Raji (cell line): Measurements from ENCODE around the gene LSS.

Experiments
- POLR2A ChIP-seq: IDR thresholded peaks from 2 replicates; pipeline ENCODE4 v1.6.1; 2011; ENCODE audit warnings: low read depth, low read length, control low read depth; ENCODE audit not compliant: insufficient read depth

LSS gene

DNA sequence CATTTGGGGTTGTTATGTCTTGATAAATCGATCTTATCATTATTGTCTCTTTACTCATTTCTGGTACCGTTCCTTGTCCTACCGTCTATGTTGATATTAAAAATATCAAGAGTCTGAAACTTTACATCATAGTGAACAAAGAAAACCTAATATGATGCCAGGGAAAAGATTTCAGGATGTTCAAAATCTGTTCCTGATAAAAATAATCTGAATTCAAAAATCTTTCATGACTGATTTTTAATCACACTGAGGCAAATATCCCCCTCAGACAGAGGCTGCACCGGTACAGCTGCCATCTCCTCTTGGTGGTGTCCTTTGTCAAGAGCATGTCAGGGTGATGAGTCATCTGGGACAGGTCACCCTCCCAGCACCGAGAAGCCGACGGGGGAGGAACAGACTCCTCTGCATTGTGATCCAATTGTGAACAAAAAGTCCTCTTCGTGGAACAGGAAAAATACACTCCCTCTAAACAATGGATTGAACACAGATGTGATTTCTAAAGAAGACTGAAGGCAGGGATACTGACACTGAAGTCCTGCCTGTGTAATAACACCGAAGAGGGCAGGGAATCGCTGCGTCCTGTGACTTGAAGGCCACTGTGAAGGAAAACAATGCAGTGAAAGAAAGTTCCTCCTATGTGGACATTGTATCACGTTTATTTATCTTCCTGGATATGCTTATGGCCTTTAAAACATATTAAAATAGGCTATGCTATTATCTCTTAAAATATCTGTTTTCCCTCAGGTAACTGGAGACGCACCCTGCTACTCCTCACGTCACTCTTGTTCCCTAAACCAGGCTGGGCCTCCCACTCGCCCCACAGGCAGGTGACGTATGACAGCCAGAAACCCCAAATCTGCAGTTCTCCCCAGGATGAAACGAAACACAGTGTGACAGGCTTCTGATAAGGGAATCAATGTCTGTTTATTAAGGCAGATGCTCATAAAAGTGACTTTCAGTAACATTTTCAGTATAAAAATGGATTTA lies 40.1 kb downstream of the LSS start:
- no peak for TF ChIP-seq POLR2A

DNA sequence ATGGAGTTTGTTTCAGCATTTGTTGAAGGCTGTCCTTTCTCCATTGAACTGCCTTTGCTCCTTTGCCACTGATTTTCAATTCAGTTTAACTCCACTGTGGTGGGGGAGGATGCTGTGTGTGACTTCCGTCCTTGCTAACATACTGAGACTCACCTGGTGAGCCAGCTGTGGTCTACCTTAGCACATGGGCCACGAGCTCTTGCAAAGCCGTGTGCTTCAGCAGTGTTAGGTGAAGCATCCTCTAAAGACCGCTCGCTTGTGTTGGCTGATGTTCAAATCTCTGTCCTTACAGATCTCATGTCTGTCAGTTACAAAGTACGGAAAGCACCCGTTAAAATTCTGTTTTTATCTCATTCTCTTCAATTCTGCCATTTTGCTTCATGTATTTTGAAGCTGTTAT lies 40.8 kb downstream of the LSS start:
- no peak for TF ChIP-seq POLR2A

DNA sequence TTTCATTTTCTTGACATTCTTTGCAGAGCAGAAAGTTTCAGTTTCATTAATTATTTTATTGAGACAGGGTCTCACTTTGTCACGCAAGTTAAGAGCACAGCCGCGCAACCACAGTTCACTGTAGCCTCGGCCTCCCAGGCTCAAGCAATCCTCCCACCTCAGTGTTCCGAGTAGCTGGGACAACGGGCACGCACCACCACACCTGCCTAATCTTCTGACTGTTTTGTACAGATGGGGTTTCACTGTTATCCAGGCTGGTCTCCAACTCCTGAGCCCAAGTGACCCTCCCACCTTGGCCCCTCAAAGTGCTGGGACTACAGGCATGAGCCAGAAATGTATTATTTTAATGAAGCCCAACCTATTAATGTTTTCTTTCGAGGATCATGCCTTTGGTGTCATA lies 41.3 kb downstream of the LSS start:
- no peak for TF ChIP-seq POLR2A

DNA sequence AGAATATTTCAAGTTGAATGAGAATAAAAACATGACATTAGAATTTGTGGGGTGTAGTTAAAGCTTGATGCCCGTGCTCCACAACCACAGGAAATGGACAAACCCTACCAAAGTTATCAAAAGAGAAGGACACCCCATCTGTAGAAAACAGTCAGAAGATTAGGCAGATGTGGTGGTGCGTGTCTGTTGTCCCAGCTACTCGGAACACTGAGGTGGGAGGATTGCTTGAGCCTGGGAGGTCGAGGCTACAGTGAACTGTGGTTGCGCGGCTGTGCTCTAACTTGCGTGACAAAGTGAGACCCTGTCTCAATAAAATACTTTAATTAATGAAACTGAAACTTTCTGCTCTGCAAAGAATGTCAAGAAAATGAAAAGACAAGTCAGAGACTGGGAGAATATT lies 42.9 kb downstream of the LSS start:
- no peak for TF ChIP-seq POLR2A

DNA sequence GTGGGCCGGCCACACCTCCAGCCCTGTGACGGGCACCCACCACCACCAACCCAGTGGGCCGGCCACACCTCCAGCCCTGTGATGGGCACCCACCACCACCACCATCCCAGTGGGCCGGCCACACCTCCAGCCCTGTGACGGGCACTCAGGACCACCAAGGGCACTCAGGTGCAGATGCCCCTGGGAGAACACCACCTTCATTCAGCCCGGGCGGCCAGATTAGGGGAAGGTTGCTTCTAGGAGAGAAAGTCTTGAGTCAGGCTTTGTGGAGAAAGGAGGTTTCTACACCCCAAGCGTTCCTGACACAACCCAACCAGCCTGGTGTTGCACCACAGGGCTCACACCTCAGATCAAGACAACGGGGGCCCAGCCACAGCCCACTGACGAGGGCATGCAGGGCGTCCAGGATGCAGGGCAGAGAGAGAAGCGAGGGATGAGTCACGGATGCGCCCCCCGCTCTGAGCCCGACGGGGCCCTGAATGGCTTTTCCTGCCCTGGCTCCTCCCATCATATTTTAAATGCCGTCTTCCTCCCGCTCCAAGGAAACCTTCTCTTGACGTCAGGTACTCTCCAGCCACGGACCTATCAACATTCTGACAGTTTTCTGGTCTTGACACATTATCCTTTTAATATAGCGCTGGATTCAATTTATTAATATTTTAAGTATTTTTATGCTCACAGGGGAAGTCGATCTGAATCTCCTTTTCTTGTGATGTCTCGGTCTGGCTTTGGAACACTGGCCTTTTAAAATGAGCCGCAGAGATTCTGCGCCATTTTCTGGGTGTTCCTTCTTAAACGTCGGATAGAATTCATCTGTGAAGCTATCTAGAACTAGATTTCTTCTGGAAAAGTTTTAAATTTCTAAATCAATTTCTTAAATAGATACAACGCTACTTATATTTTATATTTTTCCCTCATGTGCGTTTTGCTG lies 43.7 kb downstream of the LSS start:
- no peak for TF ChIP-seq POLR2A

DNA sequence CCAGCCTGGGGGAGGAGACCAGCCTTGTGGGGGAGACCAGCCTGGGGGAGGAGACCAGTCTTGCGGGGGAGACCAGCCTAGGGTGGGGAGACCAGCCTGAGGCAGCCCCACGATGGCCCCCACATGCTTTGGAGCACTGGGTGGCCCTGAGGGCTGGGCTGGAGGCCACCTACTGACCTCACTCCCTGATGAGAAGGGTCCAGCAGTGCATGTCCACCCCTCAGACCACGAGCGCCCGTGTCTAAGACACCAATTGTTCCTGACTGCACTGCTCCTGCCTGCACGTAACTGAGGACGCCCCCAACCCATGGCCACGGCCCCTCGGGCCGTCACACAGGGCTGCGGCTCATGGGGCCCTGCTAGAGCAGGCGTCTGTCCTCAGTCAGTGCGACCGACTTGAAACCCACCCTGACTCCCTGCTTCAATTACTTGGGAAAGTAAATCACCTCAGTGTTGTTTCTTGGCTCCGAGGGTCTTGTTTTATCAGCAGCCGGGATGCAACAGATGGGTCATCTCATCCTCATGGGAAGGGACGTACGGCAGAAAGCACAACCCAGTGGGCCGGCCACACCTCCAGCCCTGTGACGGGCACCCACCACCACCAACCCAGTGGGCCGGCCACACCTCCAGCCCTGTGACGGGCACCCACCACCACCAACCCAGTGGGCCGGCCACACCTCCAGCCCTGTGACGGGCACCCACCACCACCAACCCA lies 44.5 kb downstream of the LSS start, which contains the start of gene SPATC1L:
TSS of gene SPATC1L (minus strand) at position 550 of the 715 bp plus-strand sequence. CDS start 1,643 bp downstream, outside the sequence.
- no peak for TF ChIP-seq POLR2A

DNA sequence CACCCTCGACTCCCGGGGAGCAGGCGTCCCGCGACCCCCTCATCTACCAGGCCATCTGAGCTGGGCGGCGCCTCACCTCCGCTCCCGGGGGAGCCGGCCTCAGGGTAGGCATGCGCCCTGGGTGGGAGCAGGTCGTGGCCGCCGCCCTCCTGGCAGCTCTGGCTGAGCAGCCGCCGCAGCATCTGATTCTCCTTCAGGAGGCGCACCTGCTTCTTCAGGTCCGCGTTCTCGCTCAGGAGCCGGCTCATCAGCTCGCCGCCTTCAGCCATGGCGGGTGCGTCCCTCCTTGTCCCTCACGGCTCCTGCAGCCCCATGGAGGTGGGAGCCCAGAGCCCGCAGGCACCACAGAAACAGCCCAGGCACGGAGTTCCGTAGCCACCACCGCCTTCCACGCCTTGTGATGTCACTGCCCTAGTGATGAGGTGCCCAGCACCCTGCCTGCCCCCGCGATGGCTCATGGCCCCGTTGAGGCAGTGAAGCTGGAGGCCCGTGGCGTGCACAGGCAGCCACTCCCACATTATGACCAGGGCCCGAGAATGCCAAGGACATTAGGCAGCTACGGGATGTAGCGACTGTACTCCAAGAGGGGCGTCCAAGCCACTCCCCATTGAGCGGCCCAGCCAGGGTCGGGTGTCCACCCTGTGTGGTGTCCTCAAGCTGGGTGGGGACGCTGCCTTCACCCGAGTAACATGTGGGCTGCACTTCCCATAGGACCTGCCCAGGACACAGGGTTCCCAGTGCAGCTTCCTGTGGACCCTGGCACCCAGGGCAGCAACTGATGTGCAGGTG lies 45.8 kb downstream of the LSS start:
- TF ChIP-seq POLR2A: no peak

DNA sequence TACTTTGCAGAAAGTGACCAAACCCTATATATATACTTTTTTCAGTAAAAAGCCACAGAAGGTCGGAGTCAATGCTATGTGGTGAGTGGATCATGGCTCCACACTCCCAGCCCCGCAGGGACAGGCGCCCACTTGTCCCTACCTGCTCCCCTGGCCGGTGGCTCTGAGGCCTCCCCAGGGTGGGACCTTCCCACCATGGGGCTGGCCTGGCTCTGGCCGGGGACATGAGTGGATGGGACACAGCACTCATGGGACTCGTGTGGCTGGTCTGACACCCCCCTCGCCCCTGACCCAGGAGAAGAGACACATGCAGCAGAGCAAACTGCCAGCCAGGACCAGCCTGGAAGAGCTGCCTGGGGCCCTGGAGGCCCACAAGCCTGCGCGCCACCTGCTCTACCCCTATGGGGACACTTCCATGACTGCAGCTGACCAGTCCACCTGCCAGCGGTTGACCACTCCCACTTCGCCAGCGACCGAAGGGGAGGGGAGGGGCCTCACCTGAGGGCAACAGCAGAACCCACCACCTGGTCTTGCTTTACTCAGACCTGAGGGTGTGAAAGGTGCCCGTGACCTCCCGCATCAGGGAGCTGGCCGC lies 46.5 kb downstream of the LSS start:
- no peak for TF ChIP-seq POLR2A

DNA sequence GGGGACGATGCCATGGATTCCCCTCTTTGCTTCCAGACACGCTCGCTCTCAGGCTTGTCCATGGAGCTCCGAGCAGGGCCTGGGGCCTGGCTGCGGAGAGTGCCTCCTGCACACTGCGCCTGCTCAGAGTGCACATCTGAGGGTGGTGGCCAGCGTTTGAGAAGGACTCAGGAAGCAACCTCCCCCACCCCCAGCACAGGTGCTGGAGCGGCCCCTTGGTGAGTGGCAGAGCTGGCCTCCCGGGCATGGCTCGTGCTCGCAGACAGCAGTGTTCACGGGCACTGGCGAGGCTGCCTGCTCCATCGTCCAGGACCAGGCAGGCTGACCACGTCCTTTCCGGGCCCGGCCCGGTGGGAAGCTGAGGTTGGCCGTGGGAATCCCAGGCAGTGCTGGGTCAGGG lies 47.1 kb downstream of the LSS start:
- TF ChIP-seq POLR2A: no peak

DNA sequence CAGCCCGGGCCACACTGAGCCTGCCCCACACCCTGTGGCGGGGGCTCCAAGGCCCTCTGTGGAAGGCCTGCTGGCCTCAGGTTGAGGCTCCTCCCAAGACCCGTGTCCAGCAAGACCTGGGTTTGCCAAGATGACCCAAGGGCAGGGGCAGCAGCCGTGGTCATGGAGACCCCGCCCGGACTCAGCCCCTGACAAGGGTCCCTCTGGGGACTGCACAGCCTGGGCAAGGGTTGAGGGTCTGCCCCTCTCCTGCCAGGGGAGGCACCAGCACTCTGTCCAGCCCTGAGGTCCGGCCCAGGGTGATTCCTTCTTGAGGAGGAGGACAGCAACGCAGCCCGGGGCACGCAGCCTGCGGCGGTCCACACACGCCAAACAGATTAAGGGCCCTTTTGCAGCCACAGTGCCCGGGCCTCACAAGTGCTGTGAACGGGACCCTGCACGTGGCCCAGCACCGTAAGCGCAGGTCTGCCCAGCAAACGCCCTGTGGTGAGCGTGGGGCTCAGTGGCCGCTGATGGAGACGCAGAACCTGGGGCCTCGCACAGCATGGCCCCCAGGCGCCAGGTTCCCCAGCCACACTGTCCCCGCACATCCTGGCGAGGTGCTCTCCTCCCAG lies 47.7 kb downstream of the LSS start:
- no peak for TF ChIP-seq POLR2A

DNA sequence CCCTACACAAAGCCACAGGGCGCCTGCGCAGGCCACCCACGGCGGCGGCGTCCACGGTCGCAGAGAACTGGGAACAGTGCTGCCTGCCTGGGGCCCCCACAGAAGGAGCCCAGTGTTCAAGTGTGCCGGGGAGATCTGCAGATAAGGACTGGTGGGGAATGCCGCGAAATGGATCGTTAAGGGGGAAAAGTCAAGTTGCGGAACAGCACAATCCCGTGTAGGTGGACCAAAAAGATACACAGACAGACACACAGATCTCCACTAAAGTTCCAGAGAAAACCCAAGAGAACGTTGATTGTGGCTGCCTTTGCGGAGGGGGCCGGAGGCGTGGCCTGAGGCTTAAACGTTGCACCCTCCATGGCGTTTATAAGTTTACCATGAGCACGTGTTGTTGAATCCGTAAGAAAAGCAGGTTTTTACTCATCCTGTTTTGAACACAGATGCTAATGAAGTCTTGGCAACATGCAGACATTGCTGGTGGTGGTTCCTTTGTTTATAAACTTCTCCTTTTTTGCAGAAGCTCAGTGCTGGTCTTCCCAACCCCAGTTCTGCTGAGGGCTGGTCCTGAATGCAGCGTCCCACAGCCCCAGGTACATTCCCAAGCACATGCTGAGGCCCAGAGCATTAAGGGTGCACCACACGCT lies 48.4 kb downstream of the LSS start:
- TF ChIP-seq POLR2A: no peak

DNA sequence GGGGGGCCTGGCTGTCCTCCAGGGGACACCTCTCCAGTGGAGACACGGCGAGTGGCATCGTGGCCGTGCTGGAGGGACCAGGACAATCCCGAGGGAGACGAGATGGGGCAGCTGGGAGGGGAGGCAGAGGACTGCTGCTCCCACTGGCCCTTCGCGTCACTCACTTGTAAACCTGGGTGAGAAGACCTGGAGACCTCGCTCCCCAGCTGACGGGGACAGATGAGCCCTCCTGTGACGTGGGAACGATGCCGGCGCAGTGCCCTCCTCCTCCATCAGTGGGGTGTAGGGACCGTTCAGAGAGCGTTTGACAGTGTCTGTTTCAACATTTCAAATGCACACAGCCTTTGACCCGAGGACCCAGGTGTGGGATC lies 48.9 kb downstream of the LSS start:
- no peak for TF ChIP-seq POLR2A

DNA sequence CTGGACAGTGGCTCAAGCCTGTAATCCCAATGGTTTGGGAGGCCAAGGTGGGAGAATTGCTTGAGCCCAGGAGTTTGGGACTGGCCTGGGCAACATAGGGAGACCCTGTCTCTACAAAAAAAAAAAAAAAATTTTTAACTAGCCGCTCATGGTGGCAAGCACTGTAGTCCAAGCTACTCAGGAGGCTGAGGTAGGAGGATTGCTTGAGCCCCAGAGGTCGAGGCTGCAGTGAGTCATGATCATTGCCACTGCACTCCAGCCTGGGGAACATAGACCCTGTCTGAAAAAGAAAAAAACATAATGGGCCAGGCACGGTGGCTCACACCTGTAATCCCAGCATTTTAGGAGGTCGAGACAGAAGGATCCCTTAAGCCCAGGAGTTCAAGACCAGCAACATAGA lies 49.6 kb downstream of the LSS start:
- TF ChIP-seq POLR2A: no peak
